HG02840 (cell line): Measurements from ENCODE around the gene KNSTRN.

Source experiments
- ATAC-seq: cut with Tn5 transposase; IDR thresholded peaks from one replicate; pipeline ENCODE4 v1.9.1; 2021; ENCODE audit warnings: mild to moderate bottlenecking, moderate library complexity, moderate number of reproducible peaks; ENCODE audit not compliant: unreplicated experiment, low FRiP score

Gene KNSTRN

GRCh38 chr15:40365016-40365415, 17.5 kb upstream of the KNSTRN start:
- no peak for ATAC-seq

- ATAC-seq, result no peak
These were observed 16.7 kb upstream of the KNSTRN start for GRCh38 chr15:40365624-40366456.

GRCh38 chr15:40366457-40367370, 15.8 kb upstream of the KNSTRN start:
- no peak for ATAC-seq

GRCh38 chr15:40367371-40367685, 15.2 kb upstream of the KNSTRN start:
- no peak for ATAC-seq

- peak; percentile 78 for ATAC-seq
These were observed 14.6 kb upstream of the KNSTRN start for GRCh38 chr15:40367686-40368611.

GRCh38 chr15:40368719-40369473, 13.6 kb upstream of the KNSTRN start:
- ATAC-seq, result no peak

- no peak for ATAC-seq
These were observed 13.0 kb upstream of the KNSTRN start for GRCh38 chr15:40369474-40369869.

- ATAC-seq, result no peak
These were observed 12.6 kb upstream of the KNSTRN start for GRCh38 chr15:40369971-40370370.

GRCh38 chr15:40372981-40373380, 9.5 kb upstream of the KNSTRN start:
- ATAC-seq, result no peak

- ATAC-seq, result no peak
These were observed 4.9 kb upstream of the KNSTRN start for GRCh38 chr15:40377606-40378005.

- no peak for ATAC-seq
These were observed 3.1 kb upstream of the KNSTRN start for GRCh38 chr15:40379374-40379773.

GRCh38 chr15:40379853-40380252, 2.7 kb upstream of the KNSTRN start:
- no peak for ATAC-seq

GRCh38 chr15:40380636-40381035, 1.9 kb upstream of the KNSTRN start:
- no peak for ATAC-seq

GRCh38 chr15:40381818-40382529, 547 bp upstream of the KNSTRN start:
- ATAC-seq, result no peak

- no peak for ATAC-seq
These were observed 4.0 kb downstream of the KNSTRN start for GRCh38 chr15:40386480-40386879.

- ATAC-seq, result no peak
These were observed 6.7 kb downstream of the KNSTRN start for GRCh38 chr15:40388941-40389823.

- no peak for ATAC-seq
These were observed 7.5 kb downstream of the KNSTRN start for GRCh38 chr15:40389824-40390595.
